HG02973 (cell line): ENCODE data around the gene CACNA1A.
"Not testable (repeated sequence)": the region's sequence is repeated elsewhere in the genome, so short reads cannot be mapped to it uniquely, and the experiment has no call there.

Experiments
- ATAC-seq: cut with Tn5 transposase; IDR thresholded peaks from one replicate; pipeline ENCODE4 v1.9.1; 2021; ENCODE audit warnings: moderate library complexity; ENCODE audit not compliant: unreplicated experiment

The CACNA1A gene

GRCh38 chr19:13169769-13170168 lies 336.5 kb downstream of the CACNA1A start:
- no peak for ATAC-seq

- not testable (repeated sequence) for ATAC-seq
Measured at GRCh38 chr19:13166151-13166550, 340.1 kb downstream of the CACNA1A start.

- ATAC-seq: no peak
Measured at GRCh38 chr19:13165162-13165997, 340.9 kb downstream of the CACNA1A start.

DNA sequence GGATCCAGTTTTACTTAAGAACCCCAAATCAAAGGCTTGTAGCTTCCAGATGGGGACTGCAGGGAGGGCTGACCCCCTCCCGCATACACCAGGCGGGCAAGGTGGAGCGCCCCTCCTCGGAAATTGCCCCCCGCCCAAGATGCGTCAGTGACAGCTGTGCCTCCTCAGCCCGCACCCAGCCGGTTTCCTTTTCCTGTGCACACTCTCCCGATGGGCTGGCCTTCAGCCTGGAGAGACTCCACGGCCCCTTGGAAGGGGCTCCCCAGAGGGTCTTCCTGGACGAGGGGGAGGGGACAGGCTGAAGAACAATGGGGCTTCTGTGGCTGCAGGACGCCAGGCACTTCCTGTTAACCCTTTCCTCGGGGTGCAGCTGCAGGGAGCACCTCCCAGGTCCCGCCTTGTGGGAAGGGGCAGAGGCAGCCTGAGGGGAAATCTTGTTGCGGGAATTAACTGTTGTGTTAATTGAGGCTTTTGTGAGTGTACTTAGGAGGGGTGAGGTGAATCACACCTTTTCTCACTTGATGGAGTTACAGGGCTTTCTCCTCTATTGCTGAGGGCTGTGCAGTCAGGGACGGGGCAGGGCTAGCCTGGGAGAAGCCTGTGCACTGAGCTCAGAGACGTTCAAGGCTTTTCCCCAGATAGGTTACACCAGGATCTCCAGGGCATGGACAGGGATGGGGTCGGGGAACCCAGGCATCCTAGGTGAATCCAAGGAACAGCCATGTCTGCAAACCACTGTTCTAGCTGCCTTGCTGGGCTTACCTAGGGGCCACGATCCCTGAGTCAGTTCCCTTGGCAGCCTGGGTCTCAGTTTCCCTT lies 341.7 kb downstream of the CACNA1A start:
- ATAC-seq: no peak

DNA sequence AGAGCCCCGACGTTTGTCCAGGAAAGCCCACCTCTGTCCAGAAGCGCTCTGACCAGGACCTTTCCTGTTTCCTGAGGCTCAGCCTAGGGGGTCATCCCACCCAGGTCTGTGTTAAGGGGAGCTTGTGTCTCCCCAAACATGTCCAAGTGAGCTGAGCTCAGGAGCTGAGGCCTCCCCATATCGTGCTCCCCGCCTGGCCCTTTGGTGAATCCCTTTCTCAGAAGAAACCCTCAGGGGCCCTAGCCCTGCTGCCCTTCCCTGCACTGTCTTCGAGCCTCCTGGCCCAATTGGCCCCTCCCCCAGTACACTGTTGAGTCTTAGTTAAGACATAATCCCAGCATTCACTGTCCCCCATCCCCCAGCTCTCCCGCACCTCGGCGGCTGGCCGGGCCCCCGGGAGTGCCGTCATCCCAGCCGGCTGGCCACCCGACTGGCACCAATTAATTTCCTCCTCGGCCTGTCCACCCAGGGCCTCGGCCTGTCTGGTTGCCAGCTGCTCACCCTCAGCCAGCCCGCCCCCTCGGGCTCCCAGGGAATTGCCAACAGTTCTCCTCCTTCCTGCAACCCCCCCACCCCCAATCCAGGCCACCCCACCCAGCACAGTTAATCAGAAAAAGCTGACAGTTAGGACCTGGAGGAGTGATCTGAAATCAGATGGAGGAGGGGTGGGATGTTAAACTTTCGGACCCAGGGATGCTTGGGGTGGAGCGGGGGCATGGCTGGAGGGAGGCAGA lies 342.5 kb downstream of the CACNA1A start:
- no peak for ATAC-seq

DNA sequence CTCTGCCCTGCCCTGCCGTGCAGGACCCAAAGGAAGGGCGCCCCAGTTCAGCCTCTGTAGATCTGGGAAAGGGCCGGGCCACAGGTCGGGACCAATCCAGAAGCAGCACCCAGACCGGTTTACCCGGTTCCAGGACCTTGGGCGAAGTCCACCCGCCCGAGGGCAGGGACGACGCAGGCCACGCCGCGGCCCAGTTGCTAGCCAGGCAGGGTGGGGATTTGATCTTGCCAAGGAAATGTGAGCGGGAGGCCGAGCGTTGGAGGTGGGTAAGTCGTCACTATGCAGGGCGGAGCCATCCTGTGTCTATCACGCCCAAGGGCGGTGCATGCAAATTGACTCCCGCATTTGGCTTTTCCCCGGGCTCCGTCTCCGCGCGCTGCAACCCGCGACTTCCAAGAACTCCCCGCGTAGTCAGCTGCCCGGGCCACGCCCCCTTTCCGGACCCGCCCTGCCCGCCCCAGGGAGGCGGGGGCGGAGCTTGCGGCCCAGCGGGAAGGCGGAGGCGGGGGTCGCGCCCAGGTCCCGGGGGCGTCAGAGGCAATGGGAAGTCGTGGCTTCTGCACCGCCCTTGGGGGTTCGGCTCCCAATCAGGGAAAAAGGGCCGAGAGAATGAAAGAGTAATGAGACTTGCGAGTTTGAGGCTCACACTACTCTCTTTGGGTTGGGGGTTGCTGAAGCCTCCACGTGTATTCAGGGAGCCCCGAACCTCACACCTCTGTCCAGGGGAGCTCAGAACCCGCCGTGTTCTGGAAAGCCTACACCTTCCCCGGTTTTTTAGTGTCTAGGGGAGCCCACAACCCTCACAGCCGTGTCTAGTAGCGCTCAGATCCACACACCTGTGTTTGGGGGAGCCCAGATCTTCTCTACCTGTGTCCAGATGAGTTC lies 343.3 kb downstream of the CACNA1A start:
- no peak for ATAC-seq

GRCh38 chr19:13160557-13160956 lies 345.7 kb downstream of the CACNA1A start:
- no peak for ATAC-seq

DNA sequence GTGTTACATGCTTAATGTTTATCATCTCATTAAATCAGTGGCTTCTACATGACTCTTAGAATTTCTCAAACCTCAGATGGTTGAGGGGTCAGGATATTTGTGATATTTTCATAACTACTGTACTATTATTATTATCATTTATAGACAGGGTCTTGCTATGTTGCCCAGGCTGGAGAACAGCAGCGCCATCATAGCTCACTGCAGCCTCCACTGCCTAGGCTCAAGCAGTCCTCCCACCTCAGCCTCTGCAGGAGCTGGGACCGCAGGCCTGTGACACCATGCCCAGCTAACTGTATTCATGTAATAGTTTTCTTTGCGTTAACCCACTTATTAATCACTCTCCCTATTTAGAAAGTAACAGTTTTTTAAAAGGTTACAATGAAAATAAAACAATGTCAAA lies 346.6 kb downstream of the CACNA1A start:
- ATAC-seq: no peak
